Osteocyte (in vitro differentiated cells): ENCODE data around the gene TDRD9. TPM values are rescaled to one million over a fixed set of nuclear protein-coding genes. Genes with fewer than 3 reads are reported as not detected.

Experiments
- DNase-seq: peaks from one replicate; pipeline ENCODE4 v3.0.0; 2021; ENCODE audit warnings: mixed read lengths; ENCODE audit not compliant: unreplicated experiment; ENCODE audit errors: extremely low spot score
- H3K27ac Mint-ChIP-seq: one replicate; pipeline ENCODE4 v1.8.0; 2021; ENCODE audit warnings: mild to moderate bottlenecking, mixed read lengths; ENCODE audit not compliant: unreplicated experiment
- H3K27me3 Mint-ChIP-seq: one replicate; pipeline ENCODE4 v1.8.0; 2021; ENCODE audit warnings: mixed read lengths; ENCODE audit not compliant: unreplicated experiment
- H3K36me3 Mint-ChIP-seq: one replicate; pipeline ENCODE4 v1.8.0; 2021; ENCODE audit warnings: mixed read lengths; ENCODE audit not compliant: unreplicated experiment
- H3K4me1 Mint-ChIP-seq: one replicate; pipeline ENCODE4 v1.8.0; 2021; ENCODE audit warnings: mixed read lengths; ENCODE audit not compliant: unreplicated experiment
- H3K4me3 Mint-ChIP-seq: one replicate; pipeline ENCODE4 v1.8.0; 2021; ENCODE audit warnings: mild to moderate bottlenecking, moderate library complexity, mixed read lengths; ENCODE audit not compliant: unreplicated experiment
- H3K9me3 Mint-ChIP-seq: one replicate; pipeline ENCODE4 v1.8.0; 2021; ENCODE audit warnings: mixed read lengths; ENCODE audit not compliant: unreplicated experiment
- CTCF ChIP-seq: fragments of 200-600 bp; sonication (generic); IDR thresholded peaks from 2 replicates; pipeline ENCODE4 v1.5.0; 2021; ENCODE audit warnings: antibody characterized with exemption, mild to moderate bottlenecking, moderate library complexity
- total RNA-seq: library from RNA; stranded (reverse); gene quantifications from 2 replicates; pipeline ENCODE4 v1.2.1, GENCODE V29; 2021

TDRD9 gene
- total RNA-seq, 1 donor from 2014 or later, result not detected

GRCh38 chr14:104100171-104101085, 172.2 kb downstream of the TDRD9 start:
- no peaks in the 10 kb centered on the region for H3K36me3 Mint-ChIP-seq
- H3K4me3 Mint-ChIP-seq, result no peak overlapping the region
- no peak for TF ChIP-seq CTCF
- no peaks in the 10 kb centered on the region for H3K9me3 Mint-ChIP-seq
- no peak overlapping the region for H3K27ac Mint-ChIP-seq
- H3K4me1 Mint-ChIP-seq, result no peaks in the 10 kb centered on the region
- DNase-seq, result no peak
- H3K27me3 Mint-ChIP-seq, result no peaks in the 10 kb centered on the region

GRCh38 chr14:104101086-104101621, 172.9 kb downstream of the TDRD9 start:
- Mint-ChIP-seq H3K36me3 (no peaks in the 10 kb centered on the region), H3K4me1 (no peaks in the 10 kb centered on the region), H3K4me3 (no peak overlapping the region), H3K9me3 (no peaks in the 10 kb centered on the region), H3K27me3 (no peaks in the 10 kb centered on the region), H3K27ac (no peak overlapping the region)
- no peak for TF ChIP-seq CTCF
- DNase-seq, result no peak

GRCh38 chr14:104101651-104102281, 173.5 kb downstream of the TDRD9 start:
- TF ChIP-seq CTCF, result no peak
- no peaks in the 10 kb centered on the region for H3K4me1 Mint-ChIP-seq
- H3K9me3 Mint-ChIP-seq, result no peaks in the 10 kb centered on the region
- H3K36me3 Mint-ChIP-seq, result no peaks in the 10 kb centered on the region
- H3K4me3 Mint-ChIP-seq, result no peak overlapping the region
- no peaks in the 10 kb centered on the region for H3K27me3 Mint-ChIP-seq
- no peak for DNase-seq
- H3K27ac Mint-ChIP-seq, result no peak overlapping the region

Other genes starting within 250 kb of the TDRD9 start
- 7.5 and 7.9 TPM in 2 replicates for gene XRCC3, start 213.0 kb upstream of the TDRD9 start, total RNA-seq
- 48.9 and 52.9 TPM in 2 replicates for gene ZFYVE21, start 212.6 kb upstream of the TDRD9 start, total RNA-seq
- 7.9 and 9.0 TPM in 2 replicates for gene PPP1R13B, start 80.9 kb upstream of the TDRD9 start, total RNA-seq
- gene RD3L, start 14.1 kb downstream of the TDRD9 start, total RNA-seq, result not detected in 2 replicates
- gene ASPG, start 157.2 kb downstream of the TDRD9 start, total RNA-seq, result not detected in 2 replicates
- gene KIF26A, start 210.1 kb downstream of the TDRD9 start, total RNA-seq, result 4.5 and 4.6 TPM in 2 replicates